NCI-H187 (cell line): ENCODE results near the gene LGI1.
"Not testable (repeated sequence)": the region's sequence is repeated elsewhere in the genome, so short reads cannot be mapped to it uniquely, and the experiment has no call there.

Experiments used
- DNase-seq, 2 experiments: peaks; one replicate each; lab custom pipeline; 2025; lab: John Stamatoyannopoulos, UW

Gene LGI1

GRCh38 chr10:93807371-93807770 lies 49.6 kb downstream of the LGI1 start:
- DNase-seq: no peak

- DNase-seq: no peak
Measured at GRCh38 chr10:93812659-93813338, 55.1 kb downstream of the LGI1 start.

DNA sequence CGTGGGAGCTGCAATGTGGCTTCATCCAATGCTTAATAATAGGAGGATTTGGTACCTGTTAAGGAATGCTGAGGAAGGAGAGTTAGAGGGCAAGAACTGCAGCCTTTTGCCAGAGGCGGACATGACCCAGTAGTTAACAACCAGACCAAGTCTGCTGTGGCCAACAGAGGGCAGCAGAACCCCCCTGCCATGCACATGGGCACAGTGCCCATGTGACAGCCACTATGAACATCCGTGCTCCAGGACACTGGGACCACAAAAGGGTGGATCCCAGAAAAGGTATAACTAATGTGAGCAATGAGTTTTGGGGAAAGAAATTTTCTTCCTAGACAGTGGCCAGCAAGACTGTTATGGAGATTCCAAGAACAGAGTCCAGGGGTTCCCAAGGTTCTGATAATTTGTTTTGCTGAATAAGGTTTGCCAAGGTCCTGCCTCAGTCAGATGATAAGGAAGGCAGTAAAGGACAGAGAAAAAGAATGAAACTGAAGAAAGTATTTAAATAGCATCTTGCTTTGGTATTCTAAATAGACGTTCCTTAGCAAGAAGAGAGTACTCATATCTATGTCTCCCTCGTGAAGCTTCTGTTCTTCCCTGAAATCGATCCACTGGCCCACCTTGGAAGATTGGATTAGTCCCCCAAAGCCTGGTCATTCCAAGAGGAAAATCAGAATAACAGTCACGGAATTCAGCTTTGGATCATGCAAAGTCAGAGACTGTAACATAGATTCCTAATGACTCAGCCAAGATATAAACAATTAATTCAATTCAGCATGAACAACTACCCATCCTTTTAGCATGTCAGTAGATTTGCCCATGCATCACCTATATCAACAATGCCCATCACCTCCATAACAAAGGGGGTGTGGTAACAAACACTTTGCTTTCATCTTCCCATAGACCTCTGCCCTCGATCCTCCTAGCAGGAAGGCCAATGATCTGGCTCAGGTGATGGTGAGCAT lies 56.0 kb downstream of the LGI1 start:
- DNase-seq: no peak

DNA sequence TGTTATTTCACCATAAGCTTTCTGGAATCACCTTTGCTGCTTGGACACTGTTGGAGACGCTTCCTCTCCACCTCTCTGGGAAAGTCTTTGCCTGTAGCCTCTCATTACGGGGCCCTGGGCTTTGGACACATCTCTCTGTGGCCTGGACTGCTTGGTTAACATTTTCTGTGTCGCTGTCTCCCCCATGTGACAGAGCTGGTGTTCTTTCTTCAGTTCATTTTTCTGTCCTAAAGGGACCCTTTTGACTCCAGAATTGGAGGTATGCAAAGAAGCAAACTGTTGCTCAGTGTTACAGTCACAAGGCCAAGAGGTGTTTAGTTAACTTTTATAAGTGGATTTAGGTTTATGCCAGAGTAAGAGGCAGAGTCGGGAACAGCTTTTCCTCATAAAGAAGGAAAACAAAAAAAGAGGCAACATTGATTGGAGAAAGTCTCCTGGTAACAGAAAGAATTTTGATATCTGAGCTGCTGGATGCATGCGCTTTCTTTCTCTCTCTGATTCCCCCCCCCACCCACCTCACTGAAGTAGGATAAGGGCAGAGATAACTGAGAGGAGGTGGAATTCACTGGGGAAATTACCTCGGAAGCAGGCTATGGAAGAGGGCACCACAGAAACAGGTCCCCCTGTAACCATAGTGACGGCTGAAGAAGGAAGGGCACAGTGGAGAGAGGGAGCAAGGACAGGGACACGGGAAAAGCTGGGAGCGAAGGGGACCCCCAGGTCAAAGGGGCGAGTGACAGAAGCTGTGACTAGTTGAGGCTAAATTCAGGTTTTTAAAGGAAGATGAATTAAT lies 57.8 kb downstream of the LGI1 start:
- DNase-seq: no peak

DNA sequence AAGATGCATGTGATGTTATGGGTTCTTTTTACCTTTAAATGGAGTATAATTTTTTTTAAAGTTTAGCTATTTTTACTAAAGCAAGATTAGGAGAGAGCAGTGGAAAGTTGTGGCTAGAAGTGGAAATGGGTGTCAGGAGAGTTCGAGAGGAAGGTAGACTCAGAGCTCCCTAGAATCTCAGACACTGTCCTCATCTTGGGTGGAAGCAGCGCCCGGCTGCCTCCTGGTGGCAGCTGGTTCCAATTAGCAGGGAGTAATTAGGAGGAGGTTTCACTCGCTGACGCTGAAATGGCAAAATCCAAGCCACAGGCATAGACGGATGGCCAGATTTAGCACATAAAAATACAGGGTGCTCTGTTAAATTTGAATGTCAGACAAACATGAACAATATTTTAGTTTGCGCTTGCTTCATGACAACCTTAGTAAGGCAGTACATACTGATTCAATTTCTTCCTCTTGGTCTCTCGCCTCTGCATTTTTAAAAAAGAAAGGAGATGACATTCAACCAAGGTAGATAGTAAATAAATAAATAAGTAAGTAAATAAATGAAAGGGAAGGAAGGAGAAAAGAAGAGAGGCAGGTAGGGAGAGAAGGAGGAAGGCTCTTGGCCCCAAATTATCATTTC lies 58.5 kb downstream of the LGI1 start:
- DNase-seq: peak in 1 of 2 experiments; percentile 15

DNA sequence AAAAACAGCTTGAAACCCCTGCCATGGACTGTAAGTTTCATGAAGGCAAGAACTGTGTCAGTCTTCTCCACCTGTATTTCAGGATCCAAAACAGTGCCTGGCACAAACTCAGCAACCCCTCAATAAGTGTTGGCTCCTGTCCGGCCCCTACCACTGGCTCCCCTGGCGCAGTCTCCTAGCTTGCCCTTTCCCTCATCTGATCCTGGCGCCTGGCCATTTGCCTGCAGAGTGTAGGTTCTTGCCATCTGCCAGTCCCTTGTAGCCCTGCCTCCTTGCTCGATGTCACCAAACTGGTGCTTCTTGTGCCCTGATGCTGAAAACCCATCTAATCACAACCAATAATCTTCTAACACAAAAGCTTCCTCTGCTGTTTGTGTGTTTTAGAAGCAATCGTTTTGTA lies 60.4 kb downstream of the LGI1 start:
- DNase-seq: no peak

- no peak for DNase-seq
Measured at GRCh38 chr10:93819520-93819919, 61.8 kb downstream of the LGI1 start.

GRCh38 chr10:93820434-93820833 lies 62.7 kb downstream of the LGI1 start:
- DNase-seq: no peak

GRCh38 chr10:93821051-93821772 lies 63.5 kb downstream of the LGI1 start:
- no peak for DNase-seq

DNA sequence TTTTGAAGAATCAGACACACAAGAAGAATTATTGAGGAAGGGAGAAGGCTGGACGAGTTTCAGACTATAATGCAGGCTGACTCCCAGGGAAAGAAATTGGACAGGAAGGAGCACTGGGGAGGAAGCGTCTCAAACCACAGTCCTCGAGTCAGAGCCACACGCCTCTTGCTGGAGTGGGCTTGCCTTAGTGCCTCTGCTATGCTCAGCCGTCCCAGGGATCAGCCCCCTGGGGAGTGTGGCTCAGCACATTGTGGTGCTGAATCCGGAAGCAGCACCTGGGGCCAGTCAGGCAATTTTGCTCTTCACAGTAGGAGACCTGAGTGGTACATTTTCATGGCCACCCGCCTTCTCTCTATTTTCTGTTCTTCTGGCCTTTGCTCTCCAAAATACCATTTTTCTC lies 68.6 kb downstream of the LGI1 start:
- DNase-seq: no peak

DNA sequence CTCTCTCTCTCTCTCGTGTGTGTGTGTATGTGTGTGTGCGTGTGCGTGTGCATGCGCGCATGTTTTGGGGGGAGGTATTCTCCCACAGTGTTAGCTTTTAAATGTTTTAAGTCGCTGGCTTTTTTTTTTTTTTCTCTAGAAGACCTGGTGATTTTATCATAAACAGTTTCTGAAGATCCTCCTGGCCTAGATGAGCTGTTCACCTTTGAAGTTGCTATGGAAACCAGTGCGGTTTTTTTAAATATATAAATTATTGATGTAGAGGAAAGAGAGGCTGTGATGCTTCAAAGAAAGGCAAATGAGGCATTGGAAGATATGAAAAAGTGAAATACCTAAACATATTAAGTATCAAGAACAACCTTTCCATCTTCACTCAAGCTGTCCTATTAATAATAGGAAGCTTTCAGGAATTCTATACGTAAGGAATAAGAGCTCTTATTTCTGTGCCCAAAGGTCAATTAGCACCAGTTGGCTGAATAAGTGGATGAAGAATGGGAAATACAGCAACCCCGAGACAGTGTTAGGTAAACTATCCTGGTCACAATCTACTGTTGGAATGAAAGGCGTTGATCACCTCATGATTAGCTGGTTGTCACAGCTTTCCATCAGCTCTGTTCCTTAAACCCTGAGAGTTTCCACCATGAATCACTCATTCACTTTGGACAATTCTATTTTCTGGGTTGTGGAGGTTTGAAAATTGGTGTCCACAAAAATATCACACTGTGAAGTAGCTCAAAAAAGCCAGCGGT lies 69.5 kb downstream of the LGI1 start:
- DNase-seq: no peak

DNA sequence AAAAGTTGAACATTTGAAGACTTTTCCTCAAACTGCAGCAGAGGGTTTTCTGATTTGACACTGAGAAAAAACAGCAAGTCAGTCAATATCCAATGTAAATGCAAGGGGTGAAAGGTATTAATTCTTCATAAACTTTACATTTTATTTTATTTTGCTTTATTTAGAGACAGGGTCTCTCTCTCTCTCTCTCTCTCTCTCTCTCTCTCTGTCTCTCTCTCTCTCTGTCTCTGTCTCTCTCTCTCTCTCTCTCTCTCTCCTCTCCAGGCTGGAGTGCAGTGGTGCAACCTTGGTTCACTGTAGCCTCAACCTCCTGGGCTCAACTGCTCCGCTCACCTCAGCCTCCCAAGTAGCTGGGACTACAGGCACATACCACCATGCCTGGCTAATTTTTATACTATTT lies 73.3 kb downstream of the LGI1 start:
- not testable (repeated sequence) for DNase-seq

DNA sequence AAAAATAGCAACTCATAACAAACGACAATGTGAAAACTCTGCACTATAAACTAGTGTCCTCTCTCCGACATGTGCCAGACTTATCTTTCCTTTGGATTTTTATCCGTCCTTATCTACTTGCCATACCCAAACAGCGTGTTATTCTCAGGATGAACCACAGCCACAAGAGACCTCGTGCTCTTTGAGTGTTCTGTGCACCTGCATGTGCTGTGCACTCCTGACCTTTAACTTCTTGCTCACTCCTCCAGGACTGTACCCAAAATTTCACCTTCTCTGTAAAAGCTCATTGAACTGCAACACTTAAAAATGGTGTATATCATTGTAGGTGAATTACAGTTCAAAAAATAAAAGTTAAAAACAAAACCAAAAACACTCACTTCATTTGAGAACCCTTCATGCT lies 78.0 kb downstream of the LGI1 start:
- no peak for DNase-seq

- no peak for DNase-seq
Measured at GRCh38 chr10:93837822-93838221, 80.1 kb downstream of the LGI1 start.

GRCh38 chr10:93838278-93838677 lies 80.5 kb downstream of the LGI1 start:
- DNase-seq: no peak

GRCh38 chr10:93841961-93842360 lies 84.2 kb downstream of the LGI1 start:
- DNase-seq: no peak

DNA sequence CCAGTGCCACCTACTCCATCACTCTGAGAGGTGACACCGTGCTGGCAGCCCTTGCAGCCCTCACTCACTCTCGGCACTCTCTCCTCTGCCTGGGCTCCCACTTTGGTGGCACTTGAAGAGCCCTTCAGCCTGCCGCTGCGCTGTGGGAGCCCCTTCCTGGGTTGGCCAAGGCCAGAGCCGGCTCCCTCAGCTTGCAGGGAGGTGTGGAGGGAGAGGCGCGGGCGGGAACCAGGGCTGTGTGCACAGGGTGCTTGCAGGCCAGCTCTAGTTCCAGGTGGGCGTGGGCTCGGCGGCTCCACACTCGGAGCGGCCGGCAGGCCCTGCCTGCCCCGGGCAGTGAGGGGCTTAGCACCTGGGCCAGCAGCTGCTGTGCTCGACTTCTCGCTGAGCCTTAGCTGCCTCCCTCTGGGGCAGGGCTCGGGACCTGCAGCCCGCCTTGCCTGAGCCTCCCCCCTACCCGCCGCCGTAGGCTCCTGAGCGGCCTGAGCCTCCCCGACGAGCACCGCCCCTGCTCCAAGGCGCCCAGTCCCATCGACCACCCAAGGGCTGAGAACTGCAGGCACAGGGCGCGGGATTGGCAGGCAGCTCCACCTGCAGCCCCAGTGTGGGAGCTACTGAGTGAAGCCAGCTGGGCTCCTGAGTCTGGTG lies 87.4 kb downstream of the LGI1 start:
- DNase-seq: peak; percentile 33 to 57
